ENCODE results near the gene TATDN2. TPM values are rescaled to one million over a fixed set of nuclear protein-coding genes. Genes with fewer than 3 reads are reported as not detected.

TATDN2 gene
- total RNA-seq, 1 donor, result 19.2 TPM

DNA sequence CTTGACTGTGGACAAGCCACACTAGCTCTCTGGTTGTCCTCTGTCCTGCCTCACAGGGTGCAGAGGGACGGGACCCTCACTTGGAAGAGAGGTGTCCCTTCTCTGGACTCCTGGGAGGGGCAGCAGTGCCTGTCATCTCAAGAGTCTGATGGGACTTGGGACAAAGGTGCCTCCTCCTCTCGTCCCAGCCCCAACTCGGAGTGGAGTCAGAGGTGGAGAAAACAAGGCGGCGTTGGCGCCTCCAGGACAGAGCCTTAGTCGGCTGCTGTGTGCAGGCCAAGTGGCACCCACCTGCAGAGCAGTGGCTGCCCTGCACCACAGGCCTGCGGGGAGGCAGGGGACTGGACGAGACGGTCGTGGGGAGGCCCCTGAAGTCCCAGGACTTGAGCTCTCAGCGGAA, 82.1 kb downstream of the TATDN2 start:
- peak; percentile 55 for DNase-seq (ENCODE audit: insufficient read length, low spot score, missing footprints)
- Histone ChIP-seq H3K79me2 (ENCODE audit: insufficient read depth, low read length) (no peaks in the 10 kb centered on the region), H3K9me3 (ENCODE audit: low read depth, low read length) (no peaks in the 10 kb centered on the region), H3K27ac (ENCODE audit: low read depth, low read length) (no peak overlapping the region), H3K4me2 (ENCODE audit: insufficient read depth, low read length) (no peak overlapping the region), H3K27me3 (ENCODE audit: insufficient read depth, low read length) (peaks cover 80% of the 10 kb centered on the region), H3K4me3 (ENCODE audit: insufficient read depth, low read length) (no peak overlapping the region), H4K20me1 (ENCODE audit: insufficient read depth, low read length) (no peaks in the 10 kb centered on the region), H3K4me1 (ENCODE audit: insufficient read depth, low read length) (no peaks in the 10 kb centered on the region), H2AFZ (ENCODE audit: low read length) (no peak overlapping the region), H3K36me3 (ENCODE audit: insufficient read depth, low read length) (no peaks in the 10 kb centered on the region)
- TF ChIP-seq, protein P1, sequence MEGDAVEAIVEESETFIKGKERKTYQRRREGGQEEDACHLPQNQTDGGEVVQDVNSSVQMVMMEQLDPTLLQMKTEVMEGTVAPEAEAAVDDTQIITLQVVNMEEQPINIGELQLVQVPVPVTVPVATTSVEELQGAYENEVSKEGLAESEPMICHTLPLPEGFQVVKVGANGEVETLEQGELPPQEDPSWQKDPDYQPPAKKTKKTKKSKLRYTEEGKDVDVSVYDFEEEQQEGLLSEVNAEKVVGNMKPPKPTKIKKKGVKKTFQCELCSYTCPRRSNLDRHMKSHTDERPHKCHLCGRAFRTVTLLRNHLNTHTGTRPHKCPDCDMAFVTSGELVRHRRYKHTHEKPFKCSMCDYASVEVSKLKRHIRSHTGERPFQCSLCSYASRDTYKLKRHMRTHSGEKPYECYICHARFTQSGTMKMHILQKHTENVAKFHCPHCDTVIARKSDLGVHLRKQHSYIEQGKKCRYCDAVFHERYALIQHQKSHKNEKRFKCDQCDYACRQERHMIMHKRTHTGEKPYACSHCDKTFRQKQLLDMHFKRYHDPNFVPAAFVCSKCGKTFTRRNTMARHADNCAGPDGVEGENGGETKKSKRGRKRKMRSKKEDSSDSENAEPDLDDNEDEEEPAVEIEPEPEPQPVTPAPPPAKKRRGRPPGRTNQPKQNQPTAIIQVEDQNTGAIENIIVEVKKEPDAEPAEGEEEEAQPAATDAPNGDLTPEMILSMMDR (IDR thresholded peaks at IDR 0.05; ENCODE audit: extremely low read depth, low read depth, low read length), result no peak

Small RNA genes lying within 50 kb of the gene (small RNA-seq; reads per million reads assigned to genes)
- gene MIR378B (2.2 reads per million, percentile 68 among the genes with 10 or more reads in this experiment), gene RF02126 (not detected)

Other genes with a start within 250 kb of the TATDN2 start
- 3.2 and 6.2 TPM in 2 replicates for gene FANCD2, start 222.0 kb upstream of the TATDN2 start, total RNA-seq
- gene FANCD2OS, start 140.2 kb upstream of the TATDN2 start, total RNA-seq, result not detected in 2 replicates
- 113 and 114 TPM in 2 replicates for gene BRK1, start 132.8 kb upstream of the TATDN2 start, total RNA-seq
- gene VHL, start 106.7 kb upstream of the TATDN2 start, total RNA-seq, result 33.9 and 36.9 TPM in 2 replicates
- 3.2 and 4.0 TPM in 2 replicates for gene IRAK2, start 83.5 kb upstream of the TATDN2 start, total RNA-seq
- under 0.01 TPM in 1 of 2 replicates, not detected in the other for gene GHRL, start 44.5 kb downstream of the TATDN2 start, total RNA-seq
- gene SEC13, start 72.7 kb downstream of the TATDN2 start, total RNA-seq, result 201 and 204 TPM in 2 replicates